GM18868 (cell line): ENCODE measurements around the gene BBS12.

Experiments used
- ATAC-seq: cut with Tn5 transposase; IDR thresholded peaks from one replicate; pipeline ENCODE4 v1.9.1; 2021; ENCODE audit warnings: mild to moderate bottlenecking, moderate library complexity; ENCODE audit not compliant: unreplicated experiment

Gene BBS12

GRCh38 chr4:122732329-122733026, at the start of gene BBS12:
Gene BBS12, plus strand, starts transcription at chr4:122732704. Its CDS starts 9,189 bp downstream, at chr4:122741893.
- peak; percentile 99 for ATAC-seq

GRCh38 chr4:122686691-122687090, 45.8 kb upstream of the BBS12 start:
- peak; percentile 63 for ATAC-seq

GRCh38 chr4:122687531-122688061, 44.9 kb upstream of the BBS12 start:
- peak; percentile 65 for ATAC-seq

GRCh38 chr4:122688529-122689140, 43.9 kb upstream of the BBS12 start:
- no peak for ATAC-seq

GRCh38 chr4:122689972-122690371, 42.5 kb upstream of the BBS12 start:
- peak; percentile 75 for ATAC-seq

GRCh38 chr4:122691988-122692387, 40.5 kb upstream of the BBS12 start:
- ATAC-seq, result no peak

- ATAC-seq, result no peak
Observed at GRCh38 chr4:122692641-122693520, 39.6 kb upstream of the BBS12 start.

GRCh38 chr4:122695226-122695625, 37.3 kb upstream of the BBS12 start:
- ATAC-seq, result no peak

- no peak for ATAC-seq
Observed at GRCh38 chr4:122700178-122700725, 32.3 kb upstream of the BBS12 start.

- peak; percentile 48 for ATAC-seq
Observed at GRCh38 chr4:122701061-122701460, 31.4 kb upstream of the BBS12 start.

- no peak for ATAC-seq
Observed at GRCh38 chr4:122701965-122702364, 30.5 kb upstream of the BBS12 start.

GRCh38 chr4:122702939-122703338, 29.6 kb upstream of the BBS12 start:
- no peak for ATAC-seq

GRCh38 chr4:122703868-122704267, 28.6 kb upstream of the BBS12 start:
- no peak for ATAC-seq

GRCh38 chr4:122705009-122705408, 27.5 kb upstream of the BBS12 start:
- peak; percentile 59 for ATAC-seq

- ATAC-seq, result peak; percentile 30
Observed at GRCh38 chr4:122705547-122706117, 26.9 kb upstream of the BBS12 start.

GRCh38 chr4:122706511-122706910, 26.0 kb upstream of the BBS12 start:
- ATAC-seq, result no peak

GRCh38 chr4:122707497-122707896, 25.0 kb upstream of the BBS12 start:
- ATAC-seq, result no peak

- ATAC-seq, result no peak
Observed at GRCh38 chr4:122709236-122709635, 23.3 kb upstream of the BBS12 start.

- peak; percentile 77 for ATAC-seq
Observed at GRCh38 chr4:122710434-122711308, 21.8 kb upstream of the BBS12 start.

GRCh38 chr4:122711919-122712318, 20.6 kb upstream of the BBS12 start:
- ATAC-seq, result no peak
